ENCODE data around the gene FAM8A1. TPM values are rescaled to one million over a fixed set of nuclear protein-coding genes. Genes with fewer than 3 reads are reported as not detected.

FAM8A1 gene
- polyA plus RNA-seq, 1 of the 3 experiments (the other 2 are of a cell fraction): 5.0 TPM

- H3K4me1 ChIP-seq (ENCODE audit: control insufficient read depth in 1 of 2, insufficient read depth in 2 of 2, low read depth in 1 of 2, low read length in 1 of 2): peaks cover 7 to 9% of the 10 kb centered on the region in 2 experiments; a peak in 3 of 4 replicates
- no peak overlapping the region for H2AFZ ChIP-seq (ENCODE audit: low read depth)
- H3K27ac ChIP-seq (ENCODE audit: low read depth in 2 of 2, low read length in 1 of 2): no peak overlapping the region
- H3K4me3 ChIP-seq (ENCODE audit: low read depth in 2 of 2, low read length in 1 of 2): no peak overlapping the region
- H3K9me3 ChIP-seq: no peaks in the 10 kb centered on the region
- H3K79me2 ChIP-seq (ENCODE audit: insufficient read depth): peaks cover 17% of the 10 kb centered on the region; the same call in 1 of the 2 replicates
- no peak overlapping the region for H3K9ac ChIP-seq
- 27% methylated on average over 1 of the region's 1 CpG for WGBS (ENCODE audit: low lambda C conversion rate)
- no peak for TF ChIP-seq FOXJ3 (CRISPR knock-in tag; IDR thresholded peaks at IDR 0.05)
- no peak for TF ChIP-seq NFIC (IDR thresholded peaks at IDR 0.05; ENCODE audit: borderline replicate concordance)
- TF ChIP-seq RFX5 (IDR thresholded peaks at IDR 0.05; ENCODE audit: low read length): no peak
- no peak for TF ChIP-seq FOSL2 (IDR thresholded peaks at IDR 0.05; ENCODE audit: borderline replicate concordance, low read depth)
- TF ChIP-seq MEF2A (IDR thresholded peaks at IDR 0.05; ENCODE audit: borderline replicate concordance, low read depth): no peak
- TF ChIP-seq EZH2phosphoT487 (IDR thresholded peaks at IDR 0.05; ENCODE audit: borderline replicate concordance, low read depth): no peak
- TF ChIP-seq GATA2 (CRISPR knock-in tag; IDR thresholded peaks at IDR 0.05): no peak
- no peak for TF ChIP-seq MAX (IDR thresholded peaks at IDR 0.05; ENCODE audit: low read depth)
- H3F3A ChIP-seq (replicated peaks; ENCODE audit: insufficient read depth): peaks cover 18% of the 10 kb centered on the region
- no peaks in the 10 kb centered on the region for H4K20me1 ChIP-seq (ENCODE audit: insufficient read depth)
- ChIA-PET CTCF (interaction anchor here (0.9 kb wide), 1 partner anchor 19 kb away, joined by 4 read pairs; no protein-coding TSS in a partner anchor), POLR2A (no interaction called here)
- no peak overlapping the region for H3K4me2 ChIP-seq
- H3K36me3 ChIP-seq (replicated peaks in 1 of 2; ENCODE audit: control insufficient read depth in 1 of 2, insufficient read depth in 2 of 2, low read length in 1 of 2): peaks cover 21 to 31% of the 10 kb centered on the region in 2 experiments
- no peak for DNase-seq
- H3K27me3 ChIP-seq (ENCODE audit: insufficient read depth): no peaks in the 10 kb centered on the region
- no peaks in the 10 kb centered on the region for H3K9me2 ChIP-seq
Observed at GRCh38 chr6:17602888-17603287, 2.8 kb downstream of the FAM8A1 start.

- POLR2A ChIA-PET: no interaction called here
- 91% methylated on average over 4 of the region's 4 CpGs for WGBS (ENCODE audit: low lambda C conversion rate)
- H3K27me3 ChIP-seq (ENCODE audit: insufficient read depth): no peaks in the 10 kb centered on the region
- H3K79me2 ChIP-seq (ENCODE audit: insufficient read depth): peaks cover 7% of the 10 kb centered on the region; the same call in 1 of the 2 replicates
- H4K20me1 ChIP-seq (ENCODE audit: insufficient read depth): no peaks in the 10 kb centered on the region
- no peaks in the 10 kb centered on the region for H3K9me2 ChIP-seq
- H3K9ac ChIP-seq: no peak overlapping the region
- H3K4me3 ChIP-seq (ENCODE audit: low read depth in 2 of 2, low read length in 1 of 2): no peak overlapping the region
- DNase-seq: no peak
- no peak overlapping the region for H3K27ac ChIP-seq (ENCODE audit: low read depth in 2 of 2, low read length in 1 of 2)
- no peaks in the 10 kb centered on the region for H3K9me3 ChIP-seq
- no peak overlapping the region for H3K4me2 ChIP-seq
- peaks cover 42 to 66% of the 10 kb centered on the region in 2 experiments for H3K36me3 ChIP-seq (replicated peaks in 1 of 2; ENCODE audit: control insufficient read depth in 1 of 2, insufficient read depth in 2 of 2, low read length in 1 of 2)
- H3K4me1 ChIP-seq (ENCODE audit: control insufficient read depth in 1 of 2, insufficient read depth in 2 of 2, low read depth in 1 of 2, low read length in 1 of 2): peaks cover 5 to 9% of the 10 kb centered on the region in 2 experiments; a peak in 2 of 4 replicates
- H2AFZ ChIP-seq (ENCODE audit: low read depth): no peak overlapping the region
- CTCF ChIA-PET: interaction anchor here (0.6 kb wide), 1 partner anchor 207 kb away, joined by 3 read pairs; no protein-coding TSS in a partner anchor
- TF ChIP-seq EZH2phosphoT487 (IDR thresholded peaks at IDR 0.05; ENCODE audit: borderline replicate concordance, low read depth): no peak
- TF ChIP-seq FOXM1 (IDR thresholded peaks at IDR 0.05; ENCODE audit: low read depth): no peak
- TF ChIP-seq MAX (IDR thresholded peaks at IDR 0.05; ENCODE audit: low read depth): no peak
- peaks cover 32% of the 10 kb centered on the region for H3F3A ChIP-seq (replicated peaks; ENCODE audit: insufficient read depth)
Observed at GRCh38 chr6:17606606-17607005, 6.5 kb downstream of the FAM8A1 start.

GRCh38 chr6:17610835-17611234 lies 10.7 kb downstream of the FAM8A1 start:
- H3K36me3 ChIP-seq (replicated peaks in 1 of 2; ENCODE audit: control insufficient read depth in 1 of 2, insufficient read depth in 2 of 2, low read length in 1 of 2): peaks cover 54 to 62% of the 10 kb centered on the region in 2 experiments
- ChIA-PET CTCF (no interaction called here), POLR2A (no interaction called here)
- H3K9ac ChIP-seq: no peak overlapping the region
- no peaks in the 10 kb centered on the region for H3K4me1 ChIP-seq (ENCODE audit: control insufficient read depth in 1 of 2, insufficient read depth in 2 of 2, low read depth in 1 of 2, low read length in 1 of 2)
- WGBS (ENCODE audit: low lambda C conversion rate): 96% methylated on average over 3 of the region's 3 CpGs
- no peak overlapping the region for H2AFZ ChIP-seq (ENCODE audit: low read depth)
- H3K4me3 ChIP-seq (ENCODE audit: low read depth in 2 of 2, low read length in 1 of 2): no peak overlapping the region
- H3K79me2 ChIP-seq (ENCODE audit: insufficient read depth): no peaks in the 10 kb centered on the region
- H3K4me2 ChIP-seq: no peak overlapping the region
- H3K27ac ChIP-seq (ENCODE audit: low read depth in 2 of 2, low read length in 1 of 2): no peak overlapping the region
- TF ChIP-seq RFX5 (IDR thresholded peaks at IDR 0.05; ENCODE audit: low read length) (no peak), RCOR1 (IDR thresholded peaks at IDR 0.05; ENCODE audit: low read length) (no peak), SMC3 (IDR thresholded peaks at IDR 0.05; ENCODE audit: low read depth, low read length) (no peak), GATA2 (CRISPR knock-in tag; IDR thresholded peaks at IDR 0.05) (no peak), SIN3A (IDR thresholded peaks at IDR 0.05; ENCODE audit: borderline replicate concordance, low read depth, low read length) (no peak), JUND (IDR thresholded peaks at IDR 0.05) (no peak), FOSL2 (IDR thresholded peaks at IDR 0.05; ENCODE audit: borderline replicate concordance, low read depth) (no peak), EZH2phosphoT487 (IDR thresholded peaks at IDR 0.05; ENCODE audit: borderline replicate concordance, low read depth) (no peak)
- H4K20me1 ChIP-seq (ENCODE audit: insufficient read depth): no peaks in the 10 kb centered on the region
- DNase-seq: no peak
- H3K27me3 ChIP-seq (ENCODE audit: insufficient read depth): no peaks in the 10 kb centered on the region
- H3K9me2 ChIP-seq: no peaks in the 10 kb centered on the region
- H3K9me3 ChIP-seq: no peaks in the 10 kb centered on the region
- peaks cover 21% of the 10 kb centered on the region for H3F3A ChIP-seq (replicated peaks; ENCODE audit: insufficient read depth)

Data from SK-N-SH (cell line).